ENCODE measurements around the gene MRPL49. TPM values are rescaled to one million over a fixed set of nuclear protein-coding genes. Genes with fewer than 3 reads are reported as not detected.
"Not testable (repeated sequence)": the region's sequence is repeated elsewhere in the genome, so short reads cannot be mapped to it uniquely, and the experiment has no call there.

MRPL49 gene
- total and polyA plus RNA-seq, 2 donors (not counting 3 experiments of a cell fraction or from before 2014, with no cell fraction given): 49.7 to 90.4 TPM

- dilution Hi-C loops (cut with MboI; ENCODE audit: extremely low pct_ligation_motif_present, low sequenced_read_pairs) (no loop called here), intact Hi-C loops (cut with micrococcal nuclease) (no loop called here)
- Histone ChIP-seq H3K36me3 (ENCODE audit: control insufficient read depth in 2 of 2, extremely low read depth in 1 of 2, insufficient read depth in 2 of 2, low read length in 2 of 2) (no peaks in the 10 kb centered on the region), H3K27me3 (ENCODE audit: control insufficient read depth in 2 of 2, insufficient read depth in 2 of 2, low read length in 2 of 2) (no peaks in the 10 kb centered on the region), H3K9ac (replicated peaks; ENCODE audit: extremely low read depth, insufficient read depth, low read length) (no peak overlapping the region), H2AFZ (ENCODE audit: low read depth, low read length) (no peak overlapping the region), H3K79me2 (ENCODE audit: control insufficient read depth, insufficient read depth, low read length) (no peaks in the 10 kb centered on the region), H3K9me3 (replicated peaks; ENCODE audit: control insufficient read depth, insufficient read depth, low read length) (no peaks in the 10 kb centered on the region), H3K4me3 (replicated peaks in 1 of 3; ENCODE audit: insufficient read depth in 1 of 3, low read depth in 1 of 3, low read length in 3 of 3) (no peak overlapping the region), H3K27ac (ENCODE audit: insufficient read depth, low read depth, low read length) (no peak overlapping the region), H4K20me1 (replicated peaks; ENCODE audit: control insufficient read depth, extremely low read depth, insufficient read depth, low read length) (no peaks in the 10 kb centered on the region), H3K4me2 (ENCODE audit: insufficient read depth, low read length) (no peak overlapping the region), H3K9me1 (replicated peaks; ENCODE audit: control insufficient read depth, extremely low read depth, insufficient read depth, low read length) (no peaks in the 10 kb centered on the region), H3K4me1 (ENCODE audit: control insufficient read depth, extremely low read depth, insufficient read depth, low read length) (peaks cover 15% of the 10 kb centered on the region)
- ChIA-PET CTCF (no interaction called here), POLR2A (no interaction called here)
- no peak for DNase-seq (ENCODE audit: low read depth, low spot score)
- TF ChIP-seq CTCF (IDR thresholded peaks at IDR 0.05; ENCODE audit: extremely low read depth in 1 of 2, insufficient read depth in 1 of 2, low read depth in 1 of 2, low read length in 2 of 2): no peak
- no peak for TF ChIP-seq JUN (IDR thresholded peaks at IDR 0.05; ENCODE audit: borderline replicate concordance, insufficient read depth, insufficient read length, low read depth)
- no peak for TF ChIP-seq FOS (IDR thresholded peaks at IDR 0.05; ENCODE audit: borderline replicate concordance, insufficient read depth, low read length)
- TF ChIP-seq POLR2AphosphoS5 (IDR thresholded peaks at IDR 0.05; ENCODE audit: insufficient read depth, low read depth, low read length): no peak
- no peak for FAIRE-seq
- BruUV-seq (replicated peaks): no TSS peak
Measured at GRCh38 chr11:65172600-65172999, 50.5 kb downstream of the MRPL49 start.

GRCh38 chr11:65174571-65175010, 52.5 kb downstream of the MRPL49 start:
- dilution Hi-C loops (cut with MboI; ENCODE audit: extremely low pct_ligation_motif_present, low sequenced_read_pairs): not testable (repeated sequence)

More at GRCh38 chr11:65174571-65175010, 52.5 kb downstream of the MRPL49 start:
- H4K20me1 ChIP-seq (replicated peaks; ENCODE audit: control insufficient read depth, extremely low read depth, insufficient read depth, low read length); H3K9ac ChIP-seq (replicated peaks; ENCODE audit: extremely low read depth, insufficient read depth, low read length); H3K27me3 ChIP-seq (ENCODE audit: control insufficient read depth in 2 of 2, insufficient read depth in 2 of 2, low read length in 2 of 2); POLR2A ChIA-PET; H3K36me3 ChIP-seq (ENCODE audit: control insufficient read depth in 2 of 2, extremely low read depth in 1 of 2, insufficient read depth in 2 of 2, low read length in 2 of 2); H3K9me3 ChIP-seq (replicated peaks; ENCODE audit: control insufficient read depth, insufficient read depth, low read length); H3K4me1 ChIP-seq (ENCODE audit: control insufficient read depth, extremely low read depth, insufficient read depth, low read length); H2AFZ ChIP-seq (ENCODE audit: low read depth, low read length); H3K27ac ChIP-seq (ENCODE audit: insufficient read depth, low read depth, low read length); H3K79me2 ChIP-seq (ENCODE audit: control insufficient read depth, insufficient read depth, low read length); CTCF ChIA-PET; FAIRE-seq; H3K4me3 ChIP-seq (replicated peaks in 1 of 3; ENCODE audit: insufficient read depth in 1 of 3, low read depth in 1 of 3, low read length in 3 of 3); BruUV-seq (replicated peaks); DNase-seq (ENCODE audit: low read depth, low spot score); H3K4me2 ChIP-seq (ENCODE audit: insufficient read depth, low read length); intact Hi-C loops (cut with micrococcal nuclease); H3K9me1 ChIP-seq (replicated peaks; ENCODE audit: control insufficient read depth, extremely low read depth, insufficient read depth, low read length): not testable (repeated sequence)

Small RNA genes within 50 kb of the gene (microRNA-seq; reads per million reads assigned to microRNA genes)
- not detected for gene MIR6751 (ENCODE audit: borderline number of aligned reads, borderline replicate concordance)

Small RNA genes within 50 kb of the gene (small RNA-seq; reads per million reads assigned to genes)
- gene HIGD1AP10 (ENCODE audit: insufficient read depth, insufficient read length, low read depth, low replicate concordance) (not detected), gene PDCL2P2 (ENCODE audit: insufficient read depth, insufficient read length, low read depth, low replicate concordance) (not detected), gene RNU2-23P (ENCODE audit: insufficient read depth, insufficient read length, low read depth, low replicate concordance) (1.5 reads per million)

Other genes starting within 250 kb of the MRPL49 start
- 98.0 and 109 TPM in 2 replicates for gene EHD1, start 243.7 kb upstream of the MRPL49 start, total RNA-seq
- gene EHD1, start 243.7 kb upstream of the MRPL49 start, polyA plus RNA-seq: 136 and 140 TPM in 2 replicates
- gene ATG2A, start 205.1 kb upstream of the MRPL49 start, total RNA-seq: 24.3 and 27.4 TPM in 2 replicates
- gene ATG2A, start 205.1 kb upstream of the MRPL49 start, polyA plus RNA-seq: 13.4 and 17.6 TPM in 2 replicates
- gene PPP2R5B, start 197.6 kb upstream of the MRPL49 start, total RNA-seq: 17.8 and 21.5 TPM in 2 replicates
- 17.6 and 20.9 TPM in 2 replicates for gene PPP2R5B, start 197.6 kb upstream of the MRPL49 start, polyA plus RNA-seq
- not detected in 2 replicates for gene GPHA2, start 186.4 kb upstream of the MRPL49 start, total RNA-seq
- not detected in 2 replicates for gene GPHA2, start 186.4 kb upstream of the MRPL49 start, polyA plus RNA-seq
- not detected in 2 replicates for gene MAJIN, start 150.2 kb upstream of the MRPL49 start, total RNA-seq
- 0.07 TPM in 1 of 2 replicates, not detected in the other for gene MAJIN, start 150.2 kb upstream of the MRPL49 start, polyA plus RNA-seq
- gene BATF2, start 125.3 kb upstream of the MRPL49 start, total RNA-seq: 0.75 and 0.81 TPM in 2 replicates
- gene BATF2, start 125.3 kb upstream of the MRPL49 start, polyA plus RNA-seq: 0.75 and 1.5 TPM in 2 replicates
- 108 and 109 TPM in 2 replicates for gene ARL2, start 108.2 kb upstream of the MRPL49 start, total RNA-seq
- gene ARL2, start 108.2 kb upstream of the MRPL49 start, polyA plus RNA-seq: 259 and 312 TPM in 2 replicates
- 21.0 and 21.8 TPM in 2 replicates for gene SNX15, start 94.9 kb upstream of the MRPL49 start, total RNA-seq
- gene SNX15, start 94.9 kb upstream of the MRPL49 start, polyA plus RNA-seq: 15.2 and 15.5 TPM in 2 replicates
- gene SAC3D1, start 81.1 kb upstream of the MRPL49 start, total RNA-seq: 16.6 and 18.0 TPM in 2 replicates
- 17.0 and 22.2 TPM in 2 replicates for gene SAC3D1, start 81.1 kb upstream of the MRPL49 start, polyA plus RNA-seq
- 4.4 and 6.8 TPM in 2 replicates for gene NAALADL1, start 63.8 kb upstream of the MRPL49 start, total RNA-seq
- gene NAALADL1, start 63.8 kb upstream of the MRPL49 start, polyA plus RNA-seq: 13.9 and 16.5 TPM in 2 replicates
- gene CDCA5, start 38.3 kb upstream of the MRPL49 start, total RNA-seq: 34.1 and 35.7 TPM in 2 replicates
- 14.0 and 16.4 TPM in 2 replicates for gene CDCA5, start 38.3 kb upstream of the MRPL49 start, polyA plus RNA-seq
- gene ZFPL1, start 38.1 kb upstream of the MRPL49 start, total RNA-seq: 37.6 and 45.1 TPM in 2 replicates
- 139 and 186 TPM in 2 replicates for gene ZFPL1, start 38.1 kb upstream of the MRPL49 start, polyA plus RNA-seq
- 102 and 108 TPM in 2 replicates for gene VPS51, start 26.1 kb upstream of the MRPL49 start, total RNA-seq
- 146 and 196 TPM in 2 replicates for gene VPS51, start 26.1 kb upstream of the MRPL49 start, polyA plus RNA-seq
- gene TM7SF2, start 10.4 kb upstream of the MRPL49 start, total RNA-seq: 11.6 and 16.2 TPM in 2 replicates
- gene TM7SF2, start 10.4 kb upstream of the MRPL49 start, polyA plus RNA-seq: 39.5 and 47.1 TPM in 2 replicates
- gene ZNHIT2, start 4.6 kb upstream of the MRPL49 start, total RNA-seq: 9.0 and 9.2 TPM in 2 replicates
- gene ZNHIT2, start 4.6 kb upstream of the MRPL49 start, polyA plus RNA-seq: 7.1 and 12.8 TPM in 2 replicates
- 746 and 784 TPM in 2 replicates for gene FAU, start 187 bp upstream of the MRPL49 start, total RNA-seq
- gene FAU, start 187 bp upstream of the MRPL49 start, polyA plus RNA-seq: 741 and 809 TPM in 2 replicates
- 34.5 and 36.0 TPM in 2 replicates for gene SYVN1, start 12.2 kb downstream of the MRPL49 start, total RNA-seq
- gene SYVN1, start 12.2 kb downstream of the MRPL49 start, polyA plus RNA-seq: 39.1 and 45.1 TPM in 2 replicates
- not detected in 2 replicates for gene SPDYC, start 47.9 kb downstream of the MRPL49 start, total RNA-seq
- gene SPDYC, start 47.9 kb downstream of the MRPL49 start, polyA plus RNA-seq: not detected in 2 replicates
- gene CAPN1, start 59.6 kb downstream of the MRPL49 start, total RNA-seq: 201 and 217 TPM in 2 replicates
- gene CAPN1, start 59.6 kb downstream of the MRPL49 start, polyA plus RNA-seq: 218 and 293 TPM in 2 replicates
- gene POLA2, start 139.6 kb downstream of the MRPL49 start, total RNA-seq: 24.0 and 25.4 TPM in 2 replicates
- 30.0 and 36.2 TPM in 2 replicates for gene POLA2, start 139.6 kb downstream of the MRPL49 start, polyA plus RNA-seq
- 23.4 and 23.9 TPM in 2 replicates for gene CDC42EP2, start 192.5 kb downstream of the MRPL49 start, total RNA-seq
- gene CDC42EP2, start 192.5 kb downstream of the MRPL49 start, polyA plus RNA-seq: 26.4 and 33.3 TPM in 2 replicates
- gene DPF2, start 211.5 kb downstream of the MRPL49 start, total RNA-seq: 48.9 and 58.7 TPM in 2 replicates
- 62.2 and 73.3 TPM in 2 replicates for gene DPF2, start 211.5 kb downstream of the MRPL49 start, polyA plus RNA-seq
- 0.27 TPM in 1 of 2 replicates, not detected in the other for gene TIGD3, start 232.4 kb downstream of the MRPL49 start, total RNA-seq
- 0.18 TPM in 2 replicates for gene TIGD3, start 232.4 kb downstream of the MRPL49 start, polyA plus RNA-seq